Astrocyte (in vitro differentiated cells and primary cell): ENCODE results near the gene CD5L. TPM values are rescaled to one million over a fixed set of nuclear protein-coding genes. Genes with fewer than 3 reads are reported as not detected.
A peak's percentile ranks its signal among the peaks of the same experiment; 100 is the strongest.

ENCODE experiments used
- DNase-seq: peaks from one replicate; pipeline ENCODE4 v3.0.0-alpha.2; 2010; ENCODE audit warnings: low read depth
- FAIRE-seq: peaks from 2 replicates; lab custom pipeline; 2011; peaks lifted over from hg19 to GRCh38; lab: Jason Lieb, UNC
- H2AFZ ChIP-seq: 2 replicates; pipeline ENCODE4 v1.6.0; 2012; ENCODE audit warnings: low read depth, low read length, inconsistent platforms
- H3K27ac ChIP-seq: 2 replicates; pipeline ENCODE4 v1.5.1; 2011; ENCODE audit warnings: low read depth, low read length, inconsistent platforms
- H3K27me3 ChIP-seq: 2 replicates; pipeline ENCODE4 v1.6.0; 2011; ENCODE audit warnings: low read length, inconsistent platforms; ENCODE audit not compliant: insufficient read depth
- H3K36me3 ChIP-seq: 2 replicates; pipeline ENCODE4 v1.5.1; 2011; ENCODE audit warnings: low read length, inconsistent platforms; ENCODE audit not compliant: insufficient read depth
- H3K4me1 ChIP-seq: 2 replicates; pipeline ENCODE4 v1.5.1; 2011; ENCODE audit warnings: low read length, inconsistent platforms; ENCODE audit not compliant: insufficient read depth
- H3K4me2 ChIP-seq: 2 replicates; pipeline ENCODE4 v1.6.0; 2012; ENCODE audit warnings: low read length, inconsistent platforms
- H3K4me3 ChIP-seq: 2 replicates; pipeline ENCODE4 v1.5.1; 2011; ENCODE audit warnings: low read depth, mild to moderate bottlenecking, low read length, inconsistent platforms; ENCODE audit not compliant: insufficient read depth
- H3K79me2 ChIP-seq: 2 replicates; pipeline ENCODE4 v1.6.0; 2012; ENCODE audit warnings: mild to moderate bottlenecking, low read length, inconsistent platforms; ENCODE audit not compliant: insufficient read depth
- H3K9ac ChIP-seq: 2 replicates; pipeline ENCODE4 v1.6.0; 2012; ENCODE audit warnings: mild to moderate bottlenecking, low read length, inconsistent platforms
- H3K9me3 ChIP-seq: 2 replicates; pipeline ENCODE4 v1.5.1; 2012; ENCODE audit warnings: low read depth, mild to moderate bottlenecking, low read length, inconsistent platforms; ENCODE audit not compliant: insufficient read depth
- H4K20me1 ChIP-seq: 2 replicates; pipeline ENCODE4 v1.6.0; 2012; ENCODE audit warnings: low read length, inconsistent platforms; ENCODE audit not compliant: insufficient read depth
- H3K27ac Mint-ChIP-seq: one replicate; pipeline ENCODE4 v1.8.0; 2021; ENCODE audit warnings: mild to moderate bottlenecking, mixed read lengths; ENCODE audit not compliant: unreplicated experiment
- H3K27me3 Mint-ChIP-seq: one replicate; pipeline ENCODE4 v1.8.0; 2021; ENCODE audit warnings: low read depth, mixed read lengths; ENCODE audit not compliant: unreplicated experiment
- H3K36me3 Mint-ChIP-seq: one replicate; pipeline ENCODE4 v1.8.0; 2021; ENCODE audit warnings: low read depth, mixed read lengths; ENCODE audit not compliant: unreplicated experiment
- H3K4me1 Mint-ChIP-seq: one replicate; pipeline ENCODE4 v1.8.0; 2021; ENCODE audit warnings: low read depth, mixed read lengths; ENCODE audit not compliant: unreplicated experiment
- H3K4me3 Mint-ChIP-seq: one replicate; pipeline ENCODE4 v1.8.0; 2021; ENCODE audit warnings: mild to moderate bottlenecking, moderate library complexity, mixed read lengths; ENCODE audit not compliant: unreplicated experiment
- H3K9me3 Mint-ChIP-seq: one replicate; pipeline ENCODE4 v1.8.0; 2021; ENCODE audit warnings: mild to moderate bottlenecking, mixed read lengths; ENCODE audit not compliant: unreplicated experiment
- CTCF ChIP-seq: IDR thresholded peaks from 2 replicates; pipeline ENCODE4 v1.5.1; 2011; ENCODE audit warnings: low read depth, mild to moderate bottlenecking, inconsistent platforms, low read length, moderate library complexity; ENCODE audit not compliant: insufficient read depth
- EZH2 ChIP-seq: IDR thresholded peaks from 2 replicates; pipeline ENCODE4 v1.6.1; 2012; ENCODE audit warnings: mild to moderate bottlenecking, low read length, inconsistent platforms; ENCODE audit not compliant: insufficient read depth
- total RNA-seq: library from RNA; stranded (reverse); gene quantifications from 2 replicates; pipeline ENCODE4 v1.2.1, GENCODE V29; 2021

Gene CD5L
- total RNA-seq, 1 donor from 2014 or later = not detected

- TF ChIP-seq EZH2 (no peak), CTCF (no peak)
- DNase-seq (no peak), FAIRE-seq (no peak)
- no peak overlapping the region for H3K4me2 ChIP-seq
- Mint-ChIP-seq H3K4me3 (no peak overlapping the region), H3K27ac (no peak overlapping the region), H3K9me3 (no peaks in the 10 kb centered on the region), H3K4me1 (no peaks in the 10 kb centered on the region), H3K36me3 (no peaks in the 10 kb centered on the region), H3K27me3 (no peaks in the 10 kb centered on the region)
- no peak overlapping the region for H3K27ac ChIP-seq
- no peak overlapping the region for H2AFZ ChIP-seq
- no peaks in the 10 kb centered on the region for H3K36me3 ChIP-seq
- no peak overlapping the region for H3K9ac ChIP-seq
- no peaks in the 10 kb centered on the region for H3K79me2 ChIP-seq
- H3K4me3 ChIP-seq = no peak overlapping the region
- H3K4me1 ChIP-seq = no peaks in the 10 kb centered on the region
- no peaks in the 10 kb centered on the region for H3K9me3 ChIP-seq
- peaks cover 2% of the 10 kb centered on the region for H3K27me3 ChIP-seq
- no peaks in the 10 kb centered on the region for H4K20me1 ChIP-seq
These were observed 20.8 kb upstream of the CD5L start for GRCh38 chr1:157862114-157863070.

GRCh38 chr1:157856538-157856937, 14.9 kb upstream of the CD5L start:
- TF ChIP-seq EZH2 = no peak
- no peak for TF ChIP-seq CTCF
- Histone ChIP-seq H3K9ac (no peak overlapping the region), H3K79me2 (no peaks in the 10 kb centered on the region), H2AFZ (no peak overlapping the region), H3K27ac (no peak overlapping the region), H3K4me2 (no peak overlapping the region), H4K20me1 (no peaks in the 10 kb centered on the region), H3K4me3 (no peak overlapping the region), H3K9me3 (no peaks in the 10 kb centered on the region), H3K27me3 (no peaks in the 10 kb centered on the region), H3K4me1 (peaks cover 4% of the 10 kb centered on the region), H3K36me3 (no peaks in the 10 kb centered on the region)
- DNase-seq = no peak
- Mint-ChIP-seq H3K4me3 (no peak overlapping the region), H3K36me3 (no peaks in the 10 kb centered on the region), H3K27ac (no peak overlapping the region), H3K27me3 (no peaks in the 10 kb centered on the region), H3K9me3 (peaks cover 1% of the 10 kb centered on the region), H3K4me1 (peaks cover 16% of the 10 kb centered on the region)
- no peak for FAIRE-seq

GRCh38 chr1:157852476-157852875, 10.9 kb upstream of the CD5L start:
- no peak for TF ChIP-seq EZH2
- TF ChIP-seq CTCF = no peak
- FAIRE-seq (no peak), DNase-seq (peak; percentile 66)
- Histone ChIP-seq H3K4me2 (peak overlapping the region; percentile 28), H4K20me1 (no peaks in the 10 kb centered on the region), H3K27ac (no peak overlapping the region), H3K36me3 (no peaks in the 10 kb centered on the region), H2AFZ (no peak overlapping the region), H3K27me3 (no peaks in the 10 kb centered on the region), H3K79me2 (no peaks in the 10 kb centered on the region), H3K9me3 (no peaks in the 10 kb centered on the region), H3K4me3 (no peak overlapping the region), H3K9ac (no peak overlapping the region), H3K4me1 (peaks cover 4% of the 10 kb centered on the region)
- Mint-ChIP-seq H3K36me3 (no peaks in the 10 kb centered on the region), H3K4me3 (no peak overlapping the region), H3K27me3 (peaks cover 4% of the 10 kb centered on the region), H3K27ac (peak overlapping the region; percentile 84), H3K4me1 (peaks cover 16% of the 10 kb centered on the region), H3K9me3 (peaks cover 1% of the 10 kb centered on the region)
